MM.1S (cell line): ENCODE data around the gene ABCG8.

ENCODE experiments used
- DNase-seq: peaks from one replicate; pipeline ENCODE4 v3.0.0-alpha.2; 2015
- H2AFZ ChIP-seq: fragments of 300-600 bp; sonication (generic); 2 replicates; pipeline ENCODE4 v1.6.0; 2016; ENCODE audit warnings: antibody characterized with exemption, low read length
- H3F3A ChIP-seq: fragments of 300-600 bp; sonication (generic); 2 replicates; pipeline ENCODE4 v1.6.1; 2016; ENCODE audit warnings: mild to moderate bottlenecking, antibody characterized with exemption, low read length, moderate library complexity, mixed read lengths; ENCODE audit not compliant: insufficient read depth
- H3K27ac ChIP-seq: fragments of 300-600 bp; sonication (generic); 2 replicates; pipeline ENCODE4 v1.5.1; 2016; ENCODE audit warnings: mild to moderate bottlenecking, low read length
- H3K27me3 ChIP-seq: fragments of 300-600 bp; sonication (generic); replicated peaks from 2 replicates; pipeline ENCODE4 v1.6.0; 2016; ENCODE audit warnings: low read length; ENCODE audit not compliant: insufficient read depth
- H3K36me3 ChIP-seq: fragments of 300-600 bp; sonication (generic); replicated peaks from 2 replicates; pipeline ENCODE4 v1.6.1; 2016; ENCODE audit warnings: mild to moderate bottlenecking, low read length, mixed read lengths; ENCODE audit not compliant: insufficient read depth
- H3K4me1 ChIP-seq: fragments of 300-600 bp; sonication (generic); 2 replicates; pipeline ENCODE4 v1.6.1; 2016; ENCODE audit warnings: low read length, mixed read lengths
- H3K4me2 ChIP-seq: fragments of 300-600 bp; sonication (generic); 2 replicates; pipeline ENCODE4 v1.6.0; 2016; ENCODE audit warnings: low read depth, low read length
- H3K4me3 ChIP-seq: fragments of 300-600 bp; sonication (generic); 2 replicates; pipeline ENCODE4 v1.5.1; 2016; ENCODE audit warnings: low read length, mixed read lengths
- H3K79me2 ChIP-seq: fragments of 300-600 bp; sonication (generic); 2 replicates; pipeline ENCODE4 v1.6.1; 2016; ENCODE audit warnings: mixed run types, low read length, mixed read lengths
- H3K9ac ChIP-seq: fragments of 300-600 bp; sonication (generic); 2 replicates; pipeline ENCODE4 v1.6.1; 2016; ENCODE audit warnings: low read length, mixed read lengths
- H3K9me2 ChIP-seq: fragments of 300-600 bp; sonication (generic); replicated peaks from 2 replicates; pipeline ENCODE4 v1.6.1; 2016; ENCODE audit warnings: mild to moderate bottlenecking, low read length, mixed read lengths; ENCODE audit not compliant: insufficient read depth
- H3K9me3 ChIP-seq: fragments of 300-600 bp; sonication (generic); replicated peaks from 2 replicates; pipeline ENCODE4 v1.6.1; 2016; ENCODE audit warnings: mild to moderate bottlenecking, low read length, mixed read lengths; ENCODE audit not compliant: insufficient read depth
- H4K20me1 ChIP-seq: fragments of 300-600 bp; sonication (generic); 2 replicates; pipeline ENCODE4 v1.6.1; 2016; ENCODE audit warnings: mild to moderate bottlenecking, low read length, moderate library complexity, mixed read lengths; ENCODE audit not compliant: insufficient read depth
- EZH2 ChIP-seq: fragments of 300-600 bp; sonication (generic); optimal IDR thresholded peaks from 2 replicates; pipeline ENCODE3; 2017; ENCODE audit warnings: low read depth, mild to moderate bottlenecking, antibody characterized with exemption, low read length, mixed read lengths
- EZH2phosphoT487 ChIP-seq: fragments of 300-600 bp; sonication (generic); IDR thresholded peaks from 2 replicates; pipeline ENCODE4 v1.6.1; 2018; ENCODE audit warnings: antibody characterized with exemption, low read length
- TF ChIP-seq, protein P1 (sequence below): fragments of 300-600 bp; sonication (generic); IDR thresholded peaks from 2 replicates; pipeline ENCODE4 v1.5.1; 2016; ENCODE audit warnings: antibody characterized with exemption, low read length, mixed read lengths

ABCG8 gene

DNA sequence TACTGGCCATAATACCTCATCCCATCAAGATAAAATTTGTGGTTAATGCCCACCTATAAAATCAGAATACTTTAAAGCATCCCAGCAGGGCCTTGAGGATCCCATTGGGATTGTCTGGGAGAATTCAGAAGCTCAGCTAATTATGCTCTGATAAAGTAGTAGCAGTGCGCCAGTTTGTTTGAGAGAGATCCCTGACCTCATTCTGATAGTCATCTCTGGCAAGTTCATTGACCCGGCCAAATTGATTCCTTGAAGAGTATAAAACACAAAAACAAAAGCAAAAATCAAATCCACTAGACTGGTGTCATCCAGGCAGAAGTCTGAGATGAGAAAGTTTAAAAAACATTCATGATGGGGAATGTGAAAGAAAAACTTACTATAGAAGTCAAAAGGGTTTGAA, 14.3 kb upstream of the ABCG8 start:
- Histone ChIP-seq H3K27ac (no peak overlapping the region), H3K9me3 (no peaks in the 10 kb centered on the region), H3K9ac (no peak overlapping the region), H3K4me2 (no peak overlapping the region), H3K9me2 (no peaks in the 10 kb centered on the region), H3K4me1 (no peaks in the 10 kb centered on the region), H3K36me3 (no peaks in the 10 kb centered on the region), H3K79me2 (no peaks in the 10 kb centered on the region), H3K4me3 (no peak overlapping the region), H3F3A (no peaks in the 10 kb centered on the region), H4K20me1 (no peaks in the 10 kb centered on the region), H2AFZ (no peak overlapping the region), H3K27me3 (no peaks in the 10 kb centered on the region)
- TF ChIP-seq EZH2phosphoT487 (no peak), EZH2 (no peak)
- TF ChIP-seq, protein P1, sequence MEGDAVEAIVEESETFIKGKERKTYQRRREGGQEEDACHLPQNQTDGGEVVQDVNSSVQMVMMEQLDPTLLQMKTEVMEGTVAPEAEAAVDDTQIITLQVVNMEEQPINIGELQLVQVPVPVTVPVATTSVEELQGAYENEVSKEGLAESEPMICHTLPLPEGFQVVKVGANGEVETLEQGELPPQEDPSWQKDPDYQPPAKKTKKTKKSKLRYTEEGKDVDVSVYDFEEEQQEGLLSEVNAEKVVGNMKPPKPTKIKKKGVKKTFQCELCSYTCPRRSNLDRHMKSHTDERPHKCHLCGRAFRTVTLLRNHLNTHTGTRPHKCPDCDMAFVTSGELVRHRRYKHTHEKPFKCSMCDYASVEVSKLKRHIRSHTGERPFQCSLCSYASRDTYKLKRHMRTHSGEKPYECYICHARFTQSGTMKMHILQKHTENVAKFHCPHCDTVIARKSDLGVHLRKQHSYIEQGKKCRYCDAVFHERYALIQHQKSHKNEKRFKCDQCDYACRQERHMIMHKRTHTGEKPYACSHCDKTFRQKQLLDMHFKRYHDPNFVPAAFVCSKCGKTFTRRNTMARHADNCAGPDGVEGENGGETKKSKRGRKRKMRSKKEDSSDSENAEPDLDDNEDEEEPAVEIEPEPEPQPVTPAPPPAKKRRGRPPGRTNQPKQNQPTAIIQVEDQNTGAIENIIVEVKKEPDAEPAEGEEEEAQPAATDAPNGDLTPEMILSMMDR, result no peak
- no peak for DNase-seq

DNA sequence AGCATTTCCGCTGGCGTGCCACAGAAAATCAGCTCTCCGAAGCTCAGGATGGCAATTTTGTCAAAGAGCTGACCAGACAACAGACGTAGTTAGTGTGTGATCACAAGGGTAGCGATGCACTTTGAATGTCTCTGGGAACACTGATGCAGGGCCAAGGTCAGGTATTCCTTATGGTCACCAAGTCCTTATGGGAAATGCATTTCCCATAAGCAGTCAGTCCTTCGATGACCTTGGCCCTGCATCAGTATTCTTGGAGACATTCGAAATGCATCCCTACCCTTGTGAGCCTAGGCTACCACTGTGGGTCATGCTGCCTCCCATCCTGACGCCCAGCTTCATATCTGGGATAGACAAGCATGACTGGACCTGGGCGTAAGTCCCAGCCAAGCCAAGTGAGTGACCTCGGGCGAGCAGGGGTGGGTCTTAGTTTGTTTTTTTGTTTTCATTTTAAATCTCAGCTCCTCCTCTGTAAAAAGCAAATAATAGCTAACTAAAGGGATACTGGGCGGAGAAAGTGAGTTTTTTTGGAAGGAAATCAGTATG, 13.7 kb upstream of the ABCG8 start:
- Histone ChIP-seq H3K4me3 (no peak overlapping the region), H3K4me1 (no peaks in the 10 kb centered on the region), H4K20me1 (no peaks in the 10 kb centered on the region), H3K4me2 (no peak overlapping the region), H3K27ac (no peak overlapping the region), H3K9ac (no peak overlapping the region), H3K9me3 (no peaks in the 10 kb centered on the region), H3F3A (no peaks in the 10 kb centered on the region), H3K27me3 (no peaks in the 10 kb centered on the region), H3K36me3 (no peaks in the 10 kb centered on the region), H2AFZ (no peak overlapping the region), H3K79me2 (no peaks in the 10 kb centered on the region), H3K9me2 (no peaks in the 10 kb centered on the region)
- no peak for DNase-seq
- TF ChIP-seq, protein P1, result no peak

DNA sequence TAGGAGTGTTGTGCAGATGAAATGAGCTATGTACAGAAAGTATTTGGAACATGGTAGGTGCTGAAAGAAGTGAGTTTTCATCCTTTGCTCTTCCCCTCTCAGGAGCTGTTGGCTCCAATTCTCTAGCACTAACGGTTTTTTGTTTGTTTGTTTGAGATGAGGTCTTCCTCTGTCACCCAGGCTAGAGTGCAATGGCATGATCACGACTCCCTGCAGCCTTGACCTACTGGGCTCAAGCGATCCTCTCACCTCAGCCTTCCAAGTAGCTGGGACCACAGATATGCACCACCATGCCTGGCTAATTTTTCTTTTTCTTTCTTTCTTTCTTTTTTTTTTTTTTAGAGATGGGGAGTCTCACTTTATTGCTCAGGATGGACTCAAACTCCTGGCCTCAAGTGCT, 12.9 kb upstream of the ABCG8 start:
- no peaks in the 10 kb centered on the region for H3K79me2 ChIP-seq
- H3K4me2 ChIP-seq, result no peak overlapping the region
- H2AFZ ChIP-seq, result no peak overlapping the region
- no peak for TF ChIP-seq EZH2
- TF ChIP-seq, protein P1, result no peak
- no peak for TF ChIP-seq EZH2phosphoT487
- H3K9me2 ChIP-seq, result no peaks in the 10 kb centered on the region
- no peak overlapping the region for H3K27ac ChIP-seq
- H3K36me3 ChIP-seq, result no peaks in the 10 kb centered on the region
- H3F3A ChIP-seq, result no peaks in the 10 kb centered on the region
- no peak for DNase-seq
- no peaks in the 10 kb centered on the region for H3K9me3 ChIP-seq
- H3K4me1 ChIP-seq, result no peaks in the 10 kb centered on the region
- no peak overlapping the region for H3K9ac ChIP-seq
- no peaks in the 10 kb centered on the region for H4K20me1 ChIP-seq
- H3K4me3 ChIP-seq, result no peak overlapping the region
- no peaks in the 10 kb centered on the region for H3K27me3 ChIP-seq
